PC-3 (cell line): ENCODE results near the gene VEGFA.

Experiments used
- CTCF ChIP-seq: fragments of 300-600 bp; sonication (generic); conservative IDR thresholded peaks from 2 replicates; pipeline ENCODE4 v1.5.1; 2017; ENCODE audit warnings: antibody characterized with exemption, low read depth, mild to moderate bottlenecking, low read length
- EZH2 ChIP-seq: fragments of 300-600 bp; sonication (generic); IDR thresholded peaks from one replicate; pipeline ENCODE4 v1.6.1; 2017; ENCODE audit warnings: antibody characterized with exemption, mild to moderate bottlenecking, low read length; ENCODE audit not compliant: unreplicated experiment
- EZH2phosphoT487 ChIP-seq: fragments of 300-600 bp; sonication (generic); IDR thresholded peaks from 2 replicates; pipeline ENCODE4 v1.6.1; 2018; ENCODE audit warnings: mild to moderate bottlenecking, antibody characterized with exemption, low read length, borderline replicate concordance

- no peak for TF ChIP-seq CTCF
- TF ChIP-seq EZH2 = no peak
- TF ChIP-seq EZH2phosphoT487 = no peak
These were observed 8.3 kb downstream of the VEGFA start for GRCh38 chr6:43778131-43778855.
